ENCODE measurements around the gene UBE3C.
"Not testable (repeated sequence)": the region's sequence is repeated elsewhere in the genome, so short reads cannot be mapped to it uniquely, and the experiment has no call there.

Gene UBE3C

DNA sequence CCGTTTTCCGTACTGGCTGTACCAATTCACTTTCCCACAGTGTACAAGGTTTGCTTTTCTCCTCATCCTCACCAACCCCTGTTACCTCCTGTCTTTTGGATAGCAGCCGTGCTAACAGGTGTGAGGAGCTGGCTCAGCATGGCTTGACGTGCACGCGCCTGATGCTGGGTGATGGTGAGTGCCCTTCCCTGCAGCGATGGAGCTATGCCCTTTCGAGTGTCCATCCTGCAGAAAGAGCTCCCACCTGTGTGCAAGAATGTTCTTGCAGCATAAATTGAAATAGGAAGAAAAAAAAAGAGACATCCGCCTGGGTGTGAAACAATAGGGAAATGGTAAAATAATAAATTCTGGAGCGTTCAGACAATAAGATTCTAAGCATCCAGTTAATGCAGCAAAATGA, 9.5 kb upstream of the UBE3C start:
- Histone ChIP-seq H3K27ac (replicated peaks; ENCODE audit: low read length) (no peak overlapping the region), H3K23ac (ENCODE audit: low read depth, low read length, poor library complexity) (no peak overlapping the region), H3K27me3 (ENCODE audit: control insufficient read depth in 3 of 3, insufficient read depth in 3 of 3, low read depth in 1 of 3, low read length in 3 of 3) (peaks cover 0 to 8% (median 0%) of the 10 kb centered on the region in 3 experiments), H3K4me3 (ENCODE audit: low read length in 2 of 2) (no peak overlapping the region), H3K4ac (ENCODE audit: low read length) (no peak overlapping the region), H2BK120ac (ENCODE audit: low read depth, low read length) (no peak overlapping the region), H3K4me1 (ENCODE audit: control insufficient read depth in 2 of 2, insufficient read depth in 1 of 2, low read depth in 1 of 2, low read length in 2 of 2) (peaks cover 0 to 3% of the 10 kb centered on the region in 2 donors), H3K14ac (ENCODE audit: low read length) (no peak overlapping the region), H3K79me1 (ENCODE audit: low read depth, low read length) (peaks cover 2% of the 10 kb centered on the region), H2BK15ac (ENCODE audit: low read length) (no peak overlapping the region), H3K18ac (ENCODE audit: low read length) (no peak overlapping the region), H2BK5ac (ENCODE audit: low read length) (no peak overlapping the region), H3K4me2 (ENCODE audit: insufficient read depth, low read length, poor library complexity, severe bottlenecking) (no peak overlapping the region), H2BK12ac (ENCODE audit: low read length) (no peak overlapping the region), H2AFZ (ENCODE audit: low read length) (no peak overlapping the region), H3K9me3 (replicated peaks in 1 of 2; ENCODE audit: control insufficient read depth in 2 of 2, insufficient read depth in 1 of 2, low read depth in 1 of 2, low read length in 2 of 2) (no peaks in the 10 kb centered on the region), H3K36me3 (replicated peaks in 1 of 2; ENCODE audit: control insufficient read depth in 2 of 2, insufficient read depth in 2 of 2, low read length in 2 of 2) (no peaks in the 10 kb centered on the region), H2AK5ac (ENCODE audit: low read depth, low read length) (no peak overlapping the region), H3K9ac (ENCODE audit: low read depth, low read length, poor library complexity) (no peak overlapping the region), H4K91ac (ENCODE audit: low read depth, low read length, poor library complexity) (no peak overlapping the region), H4K8ac (ENCODE audit: low read depth, low read length) (no peak overlapping the region)
- DNase-seq (ENCODE audit: low spot score) = no peak
- WGBS, 2 donors (ENCODE audit: extremely low coverage in 2 of 2, insufficient read length in 2 of 2, insufficient replicate concordance in 1 of 2) = no CpG with 5 or more reads among the region's 10 CpGs

DNA sequence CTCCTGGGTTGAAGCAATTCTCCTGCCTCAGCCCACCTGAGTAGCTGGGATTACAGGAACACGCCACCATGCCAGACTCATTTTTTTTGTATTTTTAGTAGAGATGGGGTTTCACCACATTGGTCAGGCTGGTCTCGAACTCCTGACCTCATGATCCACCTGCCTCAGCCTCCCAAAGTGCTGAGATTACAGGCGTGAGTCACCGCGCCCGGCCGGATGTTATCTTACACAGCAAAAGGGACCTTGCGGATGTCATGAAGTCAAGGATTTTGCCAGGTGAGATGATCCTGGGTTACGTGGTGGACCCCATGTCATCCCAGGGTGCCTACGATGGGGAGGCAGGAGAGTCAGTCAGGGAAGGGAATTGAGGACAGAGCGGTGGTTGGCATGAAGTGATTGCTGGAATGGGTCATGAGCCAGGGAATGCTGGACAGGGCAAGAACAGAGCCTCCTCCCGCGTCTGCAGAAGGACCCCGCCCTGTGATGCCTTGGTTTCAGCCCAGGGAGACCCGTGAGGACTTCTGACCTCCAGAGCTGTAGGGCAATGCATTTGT, 8.7 kb upstream of the UBE3C start:
- H4K91ac ChIP-seq (ENCODE audit: low read depth, low read length, poor library complexity) = no peak overlapping the region
- H3K4me2 ChIP-seq (ENCODE audit: insufficient read depth, low read length, poor library complexity, severe bottlenecking) = no peak overlapping the region
- no CpG with 5 or more reads among the region's 15 CpGs for WGBS, 2 donors (ENCODE audit: extremely low coverage in 2 of 2, insufficient read length in 2 of 2, insufficient replicate concordance in 1 of 2)
- peak overlapping the region; percentile 91 for H3K23ac ChIP-seq (ENCODE audit: low read depth, low read length, poor library complexity)
- H2BK5ac ChIP-seq (ENCODE audit: low read length) = no peak overlapping the region
- no peak for DNase-seq (ENCODE audit: low spot score)
- H3K79me1 ChIP-seq (ENCODE audit: low read depth, low read length) = peaks cover 2% of the 10 kb centered on the region
- no peak overlapping the region for H3K14ac ChIP-seq (ENCODE audit: low read length)
- no peak overlapping the region for H2BK15ac ChIP-seq (ENCODE audit: low read length)
- peaks cover 0 to 8% (median 0%) of the 10 kb centered on the region in 3 experiments for H3K27me3 ChIP-seq (ENCODE audit: control insufficient read depth in 3 of 3, insufficient read depth in 3 of 3, low read depth in 1 of 3, low read length in 3 of 3)
- peaks cover 0 to 3% of the 10 kb centered on the region in 2 donors for H3K4me1 ChIP-seq (ENCODE audit: control insufficient read depth in 2 of 2, insufficient read depth in 1 of 2, low read depth in 1 of 2, low read length in 2 of 2)
- H4K8ac ChIP-seq (ENCODE audit: low read depth, low read length) = no peak overlapping the region
- no peak overlapping the region for H3K18ac ChIP-seq (ENCODE audit: low read length)
- H2AFZ ChIP-seq (ENCODE audit: low read length) = no peak overlapping the region
- H3K4me3 ChIP-seq (ENCODE audit: low read length in 2 of 2) = no peak overlapping the region
- H2BK120ac ChIP-seq (ENCODE audit: low read depth, low read length) = no peak overlapping the region
- H3K9ac ChIP-seq (ENCODE audit: low read depth, low read length, poor library complexity) = no peak overlapping the region
- no peaks in the 10 kb centered on the region for H3K9me3 ChIP-seq (replicated peaks in 1 of 2; ENCODE audit: control insufficient read depth in 2 of 2, insufficient read depth in 1 of 2, low read depth in 1 of 2, low read length in 2 of 2)
- H3K27ac ChIP-seq (replicated peaks; ENCODE audit: low read length) = no peak overlapping the region
- no peak overlapping the region for H2AK5ac ChIP-seq (ENCODE audit: low read depth, low read length)
- H3K4ac ChIP-seq (ENCODE audit: low read length) = no peak overlapping the region
- H2BK12ac ChIP-seq (ENCODE audit: low read length) = no peak overlapping the region
- no peaks in the 10 kb centered on the region for H3K36me3 ChIP-seq (replicated peaks in 1 of 2; ENCODE audit: control insufficient read depth in 2 of 2, insufficient read depth in 2 of 2, low read length in 2 of 2)

DNA sequence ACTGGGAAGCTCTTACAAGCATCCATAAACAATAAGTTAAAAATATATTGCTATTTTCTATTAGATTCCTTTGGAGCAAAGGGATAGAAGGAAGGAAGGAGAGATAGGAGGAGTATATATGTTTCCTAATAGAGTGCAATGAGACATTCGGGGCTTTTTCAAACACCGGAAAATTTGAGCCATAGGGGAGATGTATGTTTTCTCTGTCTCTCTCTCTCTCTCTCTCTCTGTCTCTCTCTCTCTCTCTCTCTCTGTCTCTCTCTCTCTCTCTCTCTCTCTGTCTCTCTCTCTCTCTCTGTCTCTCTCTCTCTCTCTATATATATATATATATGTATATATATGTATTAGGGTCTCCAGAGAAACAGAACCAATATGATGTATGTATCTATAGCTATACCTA, 7.9 kb upstream of the UBE3C start:
- H2AK5ac ChIP-seq (ENCODE audit: low read depth, low read length); H2BK120ac ChIP-seq (ENCODE audit: low read depth, low read length); H3K4me1 ChIP-seq (ENCODE audit: control insufficient read depth in 2 of 2, insufficient read depth in 1 of 2, low read depth in 1 of 2, low read length in 2 of 2); H4K91ac ChIP-seq (ENCODE audit: low read depth, low read length, poor library complexity); H3K18ac ChIP-seq (ENCODE audit: low read length); H2AFZ ChIP-seq (ENCODE audit: low read length); H2BK15ac ChIP-seq (ENCODE audit: low read length); H3K27me3 ChIP-seq (ENCODE audit: control insufficient read depth in 3 of 3, insufficient read depth in 3 of 3, low read depth in 1 of 3, low read length in 3 of 3); H3K9me3 ChIP-seq (replicated peaks in 1 of 2; ENCODE audit: control insufficient read depth in 2 of 2, insufficient read depth in 1 of 2, low read depth in 1 of 2, low read length in 2 of 2); H3K36me3 ChIP-seq (replicated peaks in 1 of 2; ENCODE audit: control insufficient read depth in 2 of 2, insufficient read depth in 2 of 2, low read length in 2 of 2); H3K4me2 ChIP-seq (ENCODE audit: insufficient read depth, low read length, poor library complexity, severe bottlenecking); H2BK12ac ChIP-seq (ENCODE audit: low read length); H3K23ac ChIP-seq (ENCODE audit: low read depth, low read length, poor library complexity); H3K27ac ChIP-seq (replicated peaks; ENCODE audit: low read length); H3K14ac ChIP-seq (ENCODE audit: low read length); DNase-seq (ENCODE audit: low spot score); H3K79me1 ChIP-seq (ENCODE audit: low read depth, low read length); H4K8ac ChIP-seq (ENCODE audit: low read depth, low read length); H3K4me3 ChIP-seq (ENCODE audit: low read length in 2 of 2); H3K9ac ChIP-seq (ENCODE audit: low read depth, low read length, poor library complexity); H2BK5ac ChIP-seq (ENCODE audit: low read length); H3K4ac ChIP-seq (ENCODE audit: low read length): not testable (repeated sequence)
- no CpG with 5 or more reads among the region's 2 CpGs for WGBS, 2 donors (ENCODE audit: extremely low coverage in 2 of 2, insufficient read length in 2 of 2, insufficient replicate concordance in 1 of 2)

DNA sequence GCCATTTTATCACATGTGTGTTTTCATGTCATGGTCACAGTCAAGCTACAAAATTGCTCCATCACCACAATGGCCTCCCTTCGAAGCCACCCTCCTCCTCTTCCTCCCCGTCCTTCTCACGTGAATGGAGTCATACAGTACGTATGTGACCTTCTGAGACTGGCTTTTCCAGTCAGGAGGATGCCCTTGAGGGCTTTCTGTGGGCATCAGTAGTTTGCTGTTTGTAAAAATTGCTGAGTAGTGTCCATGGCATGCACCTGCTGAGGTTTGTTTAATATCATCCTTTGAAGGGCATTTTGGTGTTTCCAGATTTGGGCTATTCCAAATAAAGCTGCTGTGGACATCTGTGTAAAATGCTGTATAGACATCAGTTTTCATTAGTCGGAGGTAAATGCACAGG, 5.9 kb upstream of the UBE3C start:
- Histone ChIP-seq H2BK120ac (ENCODE audit: low read depth, low read length) (no peak overlapping the region), H3K18ac (ENCODE audit: low read length) (no peak overlapping the region), H3K14ac (ENCODE audit: low read length) (no peak overlapping the region), H3K36me3 (replicated peaks in 1 of 2; ENCODE audit: control insufficient read depth in 2 of 2, insufficient read depth in 2 of 2, low read length in 2 of 2) (no peaks in the 10 kb centered on the region), H3K9ac (ENCODE audit: low read depth, low read length, poor library complexity) (no peak overlapping the region), H3K27me3 (ENCODE audit: control insufficient read depth in 3 of 3, insufficient read depth in 3 of 3, low read depth in 1 of 3, low read length in 3 of 3) (peaks cover 0 to 8% (median 0%) of the 10 kb centered on the region in 3 experiments), H2AK5ac (ENCODE audit: low read depth, low read length) (no peak overlapping the region), H2AFZ (ENCODE audit: low read length) (no peak overlapping the region), H2BK12ac (ENCODE audit: low read length) (no peak overlapping the region), H4K91ac (ENCODE audit: low read depth, low read length, poor library complexity) (no peak overlapping the region), H3K9me3 (replicated peaks in 1 of 2; ENCODE audit: control insufficient read depth in 2 of 2, insufficient read depth in 1 of 2, low read depth in 1 of 2, low read length in 2 of 2) (no peaks in the 10 kb centered on the region), H3K23ac (ENCODE audit: low read depth, low read length, poor library complexity) (no peak overlapping the region), H3K4me2 (ENCODE audit: insufficient read depth, low read length, poor library complexity, severe bottlenecking) (no peak overlapping the region), H3K79me1 (ENCODE audit: low read depth, low read length) (no peaks in the 10 kb centered on the region), H2BK5ac (ENCODE audit: low read length) (no peak overlapping the region), H4K8ac (ENCODE audit: low read depth, low read length) (no peak overlapping the region), H3K4ac (ENCODE audit: low read length) (no peak overlapping the region), H3K4me1 (ENCODE audit: control insufficient read depth in 2 of 2, insufficient read depth in 1 of 2, low read depth in 1 of 2, low read length in 2 of 2) (no peaks in the 10 kb centered on the region), H2BK15ac (ENCODE audit: low read length) (no peak overlapping the region), H3K27ac (replicated peaks; ENCODE audit: low read length) (no peak overlapping the region), H3K4me3 (ENCODE audit: low read length in 2 of 2) (no peak overlapping the region)
- WGBS, 2 donors (ENCODE audit: extremely low coverage in 2 of 2, insufficient read length in 2 of 2, insufficient replicate concordance in 1 of 2) = no CpG with 5 or more reads among the region's 5 CpGs
- DNase-seq (ENCODE audit: low spot score) = no peak
